Measurements from ENCODE around the gene MLN.

DNA sequence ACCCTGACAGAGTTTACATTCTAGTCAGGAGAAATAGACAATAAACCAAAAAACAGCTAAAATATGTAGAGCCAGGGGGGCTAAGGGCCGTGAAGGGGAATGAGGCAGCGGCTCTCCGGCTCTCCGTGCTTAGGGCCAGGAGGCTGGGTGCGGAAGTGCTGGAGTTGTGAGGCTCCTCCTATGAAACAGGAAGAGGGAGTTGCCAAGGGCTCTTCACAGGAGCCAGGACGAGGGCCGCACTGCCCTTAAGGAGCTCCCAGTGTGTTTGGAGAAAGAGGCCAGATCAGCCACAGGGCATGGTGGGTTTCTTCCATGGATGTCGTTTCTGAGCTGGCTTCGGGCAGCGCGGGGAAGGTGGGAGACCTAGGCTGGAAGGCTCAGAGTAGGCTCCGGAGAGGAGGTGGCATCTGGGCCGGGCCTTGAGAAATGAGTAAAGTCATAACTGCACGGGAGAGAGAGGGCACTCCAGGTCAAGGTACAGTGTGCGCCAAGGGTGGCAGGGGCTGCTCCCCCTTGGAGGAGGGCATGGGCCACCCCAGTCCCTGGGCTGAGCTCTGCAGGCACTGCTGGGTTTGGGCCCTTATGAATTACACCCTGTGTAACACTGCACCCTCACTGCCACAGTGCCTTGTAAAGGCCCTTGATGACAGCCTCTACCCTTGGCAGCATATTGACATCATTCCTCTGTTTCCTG lies 20.8 kb upstream of the MLN start:
- TF ChIP-seq EZH2 (IDR thresholded peaks at IDR 0.05; ENCODE audit: low read depth, unreplicated experiment) = no peak
- TF ChIP-seq, protein P1, sequence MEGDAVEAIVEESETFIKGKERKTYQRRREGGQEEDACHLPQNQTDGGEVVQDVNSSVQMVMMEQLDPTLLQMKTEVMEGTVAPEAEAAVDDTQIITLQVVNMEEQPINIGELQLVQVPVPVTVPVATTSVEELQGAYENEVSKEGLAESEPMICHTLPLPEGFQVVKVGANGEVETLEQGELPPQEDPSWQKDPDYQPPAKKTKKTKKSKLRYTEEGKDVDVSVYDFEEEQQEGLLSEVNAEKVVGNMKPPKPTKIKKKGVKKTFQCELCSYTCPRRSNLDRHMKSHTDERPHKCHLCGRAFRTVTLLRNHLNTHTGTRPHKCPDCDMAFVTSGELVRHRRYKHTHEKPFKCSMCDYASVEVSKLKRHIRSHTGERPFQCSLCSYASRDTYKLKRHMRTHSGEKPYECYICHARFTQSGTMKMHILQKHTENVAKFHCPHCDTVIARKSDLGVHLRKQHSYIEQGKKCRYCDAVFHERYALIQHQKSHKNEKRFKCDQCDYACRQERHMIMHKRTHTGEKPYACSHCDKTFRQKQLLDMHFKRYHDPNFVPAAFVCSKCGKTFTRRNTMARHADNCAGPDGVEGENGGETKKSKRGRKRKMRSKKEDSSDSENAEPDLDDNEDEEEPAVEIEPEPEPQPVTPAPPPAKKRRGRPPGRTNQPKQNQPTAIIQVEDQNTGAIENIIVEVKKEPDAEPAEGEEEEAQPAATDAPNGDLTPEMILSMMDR (conservative IDR thresholded peaks at IDR 0.05; ENCODE audit: low read depth in 2 of 2) = no peak
- TF ChIP-seq POLR2AphosphoS5 (IDR thresholded peaks at IDR 0.05; ENCODE audit: low read depth) = no peak
- no peak for TF ChIP-seq EZH2phosphoT487 (IDR thresholded peaks at IDR 0.05; ENCODE audit: unreplicated experiment)
- no peak for TF ChIP-seq CREB1 (CRISPR knock-in tag; IDR thresholded peaks at IDR 0.05; ENCODE audit: low read depth)
